HepG2 (cell line): ENCODE measurements around the gene COPZ1. TPM values are rescaled to one million over a fixed set of nuclear protein-coding genes. Genes with fewer than 3 reads are reported as not detected.

ENCODE experiments used
- ADNP ChIP-seq: sonication (generic); formaldehyde crosslinking; IDR thresholded peaks from 2 replicates; pipeline ENCODE4 v1.4.0; 2020; ENCODE audit warnings: missing genetic modification reagents
- ARNT2 ChIP-seq: sonication (generic); formaldehyde crosslinking; IDR thresholded peaks from 2 replicates; pipeline ENCODE4 v1.8.0; 2022; ENCODE audit warnings: mild to moderate bottlenecking, low read depth, missing genetic modification reagents, moderate library complexity
- CAMTA2 ChIP-seq: sonication (generic); formaldehyde crosslinking; IDR thresholded peaks from 2 replicates; pipeline ENCODE4 v1.4.0; 2020; ENCODE audit warnings: mild to moderate bottlenecking, missing genetic modification reagents, borderline replicate concordance
- DBP ChIP-seq: sonication (generic); formaldehyde crosslinking; IDR thresholded peaks from 2 replicates; pipeline ENCODE4 v1.4.0; 2020; ENCODE audit warnings: missing genetic modification reagents; ENCODE audit errors: not compliant biosample characterization
- DDIT3 ChIP-seq: sonication (generic); formaldehyde crosslinking; IDR thresholded peaks from 2 replicates; pipeline ENCODE4 v1.4.0; 2020; ENCODE audit warnings: mild to moderate bottlenecking, missing genetic modification reagents
- EED ChIP-seq: sonication (generic); formaldehyde crosslinking; IDR thresholded peaks from 2 replicates; pipeline ENCODE4 v1.5.0; 2020; ENCODE audit warnings: mild to moderate bottlenecking, missing genetic modification reagents
- FOXA3 ChIP-seq: IDR thresholded peaks from 2 replicates; pipeline ENCODE4 v1.6.1; 2016; ENCODE audit warnings: missing genetic modification reagents, missing compliant biosample characterization
- FOXK2 ChIP-seq: fragments of 450-650 bp; IDR thresholded peaks from 2 replicates; pipeline ENCODE4 v1.6.1; 2016
- FOXP1 ChIP-seq, 2 experiments: fragments of 450-650 bp in 1 of 2; IDR thresholded peaks; 2 replicates each; pipeline ENCODE4 v1.6.1; 2017 to 2018; ENCODE audit warnings: antibody characterized with exemption in 1 of 2
- GABPB1 ChIP-seq: IDR thresholded peaks from 2 replicates; pipeline ENCODE4 v1.6.1; 2016; ENCODE audit warnings: mild to moderate bottlenecking, missing genetic modification reagents, moderate library complexity, missing compliant biosample characterization
- MBD4 ChIP-seq: IDR thresholded peaks from 2 replicates; pipeline ENCODE4 v1.6.1; 2012; ENCODE audit warnings: low read length, inconsistent platforms, borderline replicate concordance
- MYC ChIP-seq: sonication (generic); formaldehyde crosslinking; IDR thresholded peaks from 2 replicates; pipeline ENCODE4 v1.9.0; 2021; ENCODE audit warnings: missing genetic modification reagents, borderline replicate concordance
- NCOA2 ChIP-seq: sonication (generic); formaldehyde crosslinking; IDR thresholded peaks from 2 replicates; pipeline ENCODE4 v1.8.0; 2022; ENCODE audit warnings: inconsistent platforms
- PBX2 ChIP-seq: IDR thresholded peaks from 2 replicates; pipeline ENCODE4 v1.6.1; 2016; ENCODE audit warnings: control low read depth
- RAD21 ChIP-seq: fragments of 450-650 bp; formaldehyde crosslinking; IDR thresholded peaks from 2 replicates; pipeline ENCODE4 v1.5.0; 2020; ENCODE audit warnings: mild to moderate bottlenecking
- RARG ChIP-seq: sonication (generic); formaldehyde crosslinking; IDR thresholded peaks from 2 replicates; pipeline ENCODE4 v1.4.0; 2020; ENCODE audit warnings: low read depth, mild to moderate bottlenecking, missing genetic modification reagents
- RBM22 ChIP-seq: fragments of 200-400 bp; formaldehyde crosslinking; optimal IDR thresholded peaks from 2 replicates; pipeline ENCODE3; 2017; ENCODE audit warnings: mild to moderate bottlenecking, low read length, moderate library complexity
- SMC3 ChIP-seq: IDR thresholded peaks from 2 replicates; pipeline ENCODE4 v1.6.1; 2011; ENCODE audit warnings: low read length, improper control_type of control experiment
- SP5 ChIP-seq: IDR thresholded peaks from 2 replicates; pipeline ENCODE4 v1.6.1; 2016; ENCODE audit warnings: low read depth, borderline replicate concordance
- TERF1 ChIP-seq: sonication (generic); formaldehyde crosslinking; IDR thresholded peaks from 2 replicates; pipeline ENCODE4 v1.8.0; 2022; ENCODE audit warnings: mild to moderate bottlenecking, missing genetic modification reagents, moderate library complexity
- YY1 ChIP-seq: IDR thresholded peaks from 2 replicates; pipeline ENCODE4 v1.6.1; 2011; ENCODE audit warnings: low read length, low read depth, moderate library complexity, mild to moderate bottlenecking; ENCODE audit not compliant: insufficient read depth, insufficient replicate concordance
- ZMAT3 ChIP-seq: sonication (generic); formaldehyde crosslinking; conservative IDR thresholded peaks from 2 replicates; pipeline ENCODE4 v1.7.0; 2021; ENCODE audit warnings: missing genetic modification reagents
- ZNF17 ChIP-seq: sonication (generic); formaldehyde crosslinking; IDR thresholded peaks from 2 replicates; pipeline ENCODE4 v1.5.0; 2020; ENCODE audit warnings: mild to moderate bottlenecking, missing genetic modification reagents
- ZNF264 ChIP-seq: sonication (generic); formaldehyde crosslinking; IDR thresholded peaks from 2 replicates; pipeline ENCODE4 v1.4.0; 2020; ENCODE audit warnings: missing genetic modification reagents
- ZNF430 ChIP-seq: sonication (generic); formaldehyde crosslinking; IDR thresholded peaks from 2 replicates; pipeline ENCODE4 v1.9.0; 2021; ENCODE audit warnings: mild to moderate bottlenecking, missing genetic modification reagents
- ZNF724P ChIP-seq: sonication (generic); formaldehyde crosslinking; IDR thresholded peaks from 2 replicates; pipeline ENCODE4 v1.8.0; 2022; ENCODE audit warnings: missing genetic modification reagents, borderline replicate concordance
- ZNF782 ChIP-seq: sonication (generic); formaldehyde crosslinking; IDR thresholded peaks from 2 replicates; pipeline ENCODE4 v1.4.0; 2020; ENCODE audit warnings: missing genetic modification reagents, mild to moderate bottlenecking, borderline replicate concordance
- ZNF788 ChIP-seq: sonication (generic); formaldehyde crosslinking; IDR thresholded peaks from 2 replicates; pipeline ENCODE4 v1.5.0; 2020; ENCODE audit warnings: mild to moderate bottlenecking, missing genetic modification reagents, borderline replicate concordance
- ZSCAN30 ChIP-seq: sonication (generic); formaldehyde crosslinking; IDR thresholded peaks from 2 replicates; pipeline ENCODE4 v1.5.0; 2020; ENCODE audit warnings: mild to moderate bottlenecking, missing genetic modification reagents
- polyA plus RNA-seq, 8 experiments: library from polyadenylated mRNA; depleted of rRNA in 3 of 8; stranded (reverse) in 7 of 8; unstranded in 1 of 8; fragments of >200 nt; fragmentation: Illumina TruSeq in 4 of 8; extraction: Trizol in 4 of 8; gene quantifications; 2 replicates each; pipeline versions ENCODE4 v1.2.1 to v1.2.3, GENCODE V29; 2011 to 2016; ENCODE audit warnings: low read depth in 4 of 8, missing spikeins in 1 of 8, mixed read lengths in 1 of 8; ENCODE audit not compliant: insufficient read depth in 1 of 8
- total RNA-seq, 5 experiments: library from RNA; depleted of rRNA; stranded (reverse); fragments of >200 nt; fragmentation: Illumina TruSeq; extraction: Trizol; gene quantifications; 2 replicates each; pipeline ENCODE4 v1.2.3, GENCODE V29; 2016; ENCODE audit warnings: low read depth in 1 of 5

The COPZ1 gene
- total and polyA plus RNA-seq, 2 of the 13 experiments (the other 11 are each of a cell fraction or from before 2014, with no cell fraction given): 125 to 184 TPM

- no peak for TF ChIP-seq TERF1 (CRISPR knock-in tag)
- TF ChIP-seq ZNF724P (CRISPR knock-in tag): no peak
- TF ChIP-seq FOXP1 (IDR thresholded peaks at IDR 0.05): no peak
- no peak for TF ChIP-seq FOXP1 (CRISPR knock-in tag; IDR thresholded peaks at IDR 0.05)
- no peak; the same call in 1 of the 2 replicates for TF ChIP-seq NCOA2 (CRISPR knock-in tag)
- no peak for TF ChIP-seq CAMTA2 (CRISPR knock-in tag)
- TF ChIP-seq ZSCAN30 (CRISPR knock-in tag): no peak
- TF ChIP-seq YY1: peak; percentile 96
- TF ChIP-seq GABPB1 (CRISPR knock-in tag): peak; percentile 46; the same call in 1 of the 2 replicates
- TF ChIP-seq DDIT3: no peak
- peak; percentile 83 for TF ChIP-seq SMC3
- no peak for TF ChIP-seq ZNF782 (CRISPR knock-in tag)
- TF ChIP-seq ZMAT3: no peak
- TF ChIP-seq PBX2: peak; percentile 90
- TF ChIP-seq MYC (CRISPR knock-in tag): peak; percentile 57; the same call in 1 of the 2 replicates
- TF ChIP-seq MBD4: no peak
- peak; percentile 79 for TF ChIP-seq RAD21 (CRISPR knock-in tag)
- no peak for TF ChIP-seq ZNF17 (CRISPR knock-in tag)
- TF ChIP-seq ZNF788 (CRISPR knock-in tag): peak; percentile 81; the same call in 1 of the 2 replicates
- peak; percentile 46; the same call in 1 of the 2 replicates for TF ChIP-seq EED (CRISPR knock-in tag)
- TF ChIP-seq DBP (CRISPR knock-in tag): no peak
- TF ChIP-seq ARNT2 (CRISPR knock-in tag): no peak
- no peak for TF ChIP-seq RARG
- TF ChIP-seq ADNP (CRISPR knock-in tag): no peak
- TF ChIP-seq RBM22: peak; percentile 68
- no peak for TF ChIP-seq SP5 (CRISPR knock-in tag)
- TF ChIP-seq FOXK2: 0 out of 2 replicates have a peak, but pooled peaks have one; percentile 22
- TF ChIP-seq ZNF430 (CRISPR knock-in tag): no peak
- TF ChIP-seq FOXA3: no peak; the same call in 1 of the 2 replicates
- no peak for TF ChIP-seq ZNF264 (CRISPR knock-in tag)
Measured at GRCh38 chr12:54324617-54325441, at the start of gene COPZ1 (continued).
